GM18870 (cell line): ENCODE measurements around the gene ASB16.

Experiments used
- ATAC-seq: cut with Tn5 transposase; IDR thresholded peaks from one replicate; pipeline ENCODE4 v1.9.1; 2021; ENCODE audit warnings: moderate library complexity; ENCODE audit not compliant: unreplicated experiment

ASB16 gene

DNA sequence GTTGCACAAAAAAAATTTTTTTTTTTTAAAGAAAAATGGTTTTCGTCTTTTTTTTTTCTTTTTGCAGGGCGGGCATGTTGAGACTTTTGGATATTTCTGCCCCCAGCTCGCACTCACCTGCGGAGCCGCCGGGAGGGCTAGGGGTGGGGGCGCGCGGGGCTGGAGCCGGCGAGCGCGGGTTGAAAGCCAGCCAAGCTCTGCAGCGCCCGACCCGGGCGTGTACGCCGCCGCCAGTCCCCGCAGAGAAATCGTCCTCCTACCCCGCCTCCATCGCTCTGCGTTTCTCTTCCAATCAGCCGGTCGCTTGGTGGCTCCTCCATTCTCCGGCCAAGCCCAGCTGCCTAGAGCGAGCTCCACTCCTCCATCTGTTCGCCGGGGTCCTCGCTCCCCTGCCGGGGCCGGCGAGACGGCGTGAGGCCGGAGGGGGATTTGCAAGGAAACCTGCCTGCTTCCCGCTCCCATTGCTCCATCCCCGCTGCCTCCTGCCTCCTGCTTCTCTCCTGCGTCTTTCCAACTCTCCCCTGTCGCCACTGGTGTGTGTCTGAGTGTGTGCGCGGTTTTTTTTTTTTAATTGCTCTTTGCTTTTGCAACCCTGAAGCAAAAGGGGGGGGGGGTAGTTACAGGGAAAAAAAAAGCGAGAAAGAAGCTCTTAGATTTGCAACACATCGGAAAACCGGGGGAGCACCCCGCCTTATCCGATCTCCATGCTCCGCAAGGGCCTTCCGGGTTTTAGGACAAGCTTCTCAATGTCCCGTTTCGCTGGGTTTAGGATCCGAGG, 50.8 kb downstream of the ASB16 start:
- no peak for ATAC-seq

- ATAC-seq, result no peak
Measured at GRCh38 chr17:44221862-44222111, 51.3 kb downstream of the ASB16 start.

DNA sequence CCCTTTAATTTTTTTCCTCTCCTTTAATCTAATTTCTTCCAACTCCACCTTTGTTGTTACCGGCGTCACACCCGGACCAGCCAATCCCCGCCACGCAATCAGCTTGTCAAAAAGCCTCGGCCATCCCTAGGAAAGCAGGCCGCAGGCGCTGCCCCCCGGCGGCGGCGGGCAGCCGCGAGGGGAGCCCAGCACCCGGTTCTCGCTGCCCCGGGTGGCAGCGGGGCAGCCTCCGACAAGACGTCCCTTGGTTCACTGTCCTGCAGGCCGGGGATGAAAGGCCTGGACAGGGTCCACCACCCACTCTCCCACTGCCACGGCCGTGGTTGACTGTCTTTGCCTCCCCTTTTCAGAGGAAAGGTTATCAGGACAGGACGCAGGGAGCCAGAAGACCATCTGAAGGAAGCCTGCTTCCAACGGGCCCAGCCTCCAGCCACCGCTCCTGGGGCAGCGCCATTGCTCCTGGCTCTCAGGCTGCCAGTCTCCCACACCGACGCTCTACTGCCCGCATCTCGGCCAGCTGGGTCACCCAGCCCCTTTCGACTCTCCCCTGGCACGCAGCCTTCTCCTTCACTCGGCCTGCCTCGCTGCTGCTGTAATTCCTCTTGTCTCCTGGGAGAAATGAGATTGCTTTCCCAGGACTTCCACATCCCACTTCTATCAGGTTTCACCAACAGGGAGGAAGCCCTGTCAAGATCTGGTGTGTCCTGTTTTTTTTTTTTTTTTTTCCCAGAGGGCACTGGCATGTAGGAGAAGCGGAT, 51.8 kb downstream of the ASB16 start:
- ATAC-seq, result no peak

- ATAC-seq, result no peak
Measured at GRCh38 chr17:44223541-44224071, 53.1 kb downstream of the ASB16 start.
